Retinal pigment epithelial cell (primary cell): ENCODE data around the gene TBP.

ENCODE experiments used
- DNase-seq: peaks from one replicate; pipeline ENCODE4 v3.0.0-alpha.2; 2010; ENCODE audit warnings: low read depth
- H3K4me3 ChIP-seq: 2 replicates; pipeline ENCODE4 v1.5.1; 2011; ENCODE audit warnings: mild to moderate bottlenecking, low read length, control low read depth, moderate library complexity
- TF ChIP-seq, protein P1 (sequence below): conservative IDR thresholded peaks from 2 replicates; pipeline ENCODE4 v1.5.1; 2011; ENCODE audit warnings: low read depth, low read length, control low read depth, inconsistent platforms

TBP gene

GRCh38 chr6:170536671-170537070, 17.5 kb upstream of the TBP start:
- TF ChIP-seq, protein P1, sequence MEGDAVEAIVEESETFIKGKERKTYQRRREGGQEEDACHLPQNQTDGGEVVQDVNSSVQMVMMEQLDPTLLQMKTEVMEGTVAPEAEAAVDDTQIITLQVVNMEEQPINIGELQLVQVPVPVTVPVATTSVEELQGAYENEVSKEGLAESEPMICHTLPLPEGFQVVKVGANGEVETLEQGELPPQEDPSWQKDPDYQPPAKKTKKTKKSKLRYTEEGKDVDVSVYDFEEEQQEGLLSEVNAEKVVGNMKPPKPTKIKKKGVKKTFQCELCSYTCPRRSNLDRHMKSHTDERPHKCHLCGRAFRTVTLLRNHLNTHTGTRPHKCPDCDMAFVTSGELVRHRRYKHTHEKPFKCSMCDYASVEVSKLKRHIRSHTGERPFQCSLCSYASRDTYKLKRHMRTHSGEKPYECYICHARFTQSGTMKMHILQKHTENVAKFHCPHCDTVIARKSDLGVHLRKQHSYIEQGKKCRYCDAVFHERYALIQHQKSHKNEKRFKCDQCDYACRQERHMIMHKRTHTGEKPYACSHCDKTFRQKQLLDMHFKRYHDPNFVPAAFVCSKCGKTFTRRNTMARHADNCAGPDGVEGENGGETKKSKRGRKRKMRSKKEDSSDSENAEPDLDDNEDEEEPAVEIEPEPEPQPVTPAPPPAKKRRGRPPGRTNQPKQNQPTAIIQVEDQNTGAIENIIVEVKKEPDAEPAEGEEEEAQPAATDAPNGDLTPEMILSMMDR = no peak
- H3K4me3 ChIP-seq = no peak overlapping the region
- DNase-seq = no peak

GRCh38 chr6:170537329-170537728, 16.8 kb upstream of the TBP start:
- no peak for DNase-seq
- H3K4me3 ChIP-seq = no peak overlapping the region
- TF ChIP-seq, protein P1 = no peak

- no peak for DNase-seq
- H3K4me3 ChIP-seq = no peak overlapping the region
- TF ChIP-seq, protein P1 = no peak
Measured at GRCh38 chr6:170542031-170542719, 12.0 kb upstream of the TBP start.

DNA sequence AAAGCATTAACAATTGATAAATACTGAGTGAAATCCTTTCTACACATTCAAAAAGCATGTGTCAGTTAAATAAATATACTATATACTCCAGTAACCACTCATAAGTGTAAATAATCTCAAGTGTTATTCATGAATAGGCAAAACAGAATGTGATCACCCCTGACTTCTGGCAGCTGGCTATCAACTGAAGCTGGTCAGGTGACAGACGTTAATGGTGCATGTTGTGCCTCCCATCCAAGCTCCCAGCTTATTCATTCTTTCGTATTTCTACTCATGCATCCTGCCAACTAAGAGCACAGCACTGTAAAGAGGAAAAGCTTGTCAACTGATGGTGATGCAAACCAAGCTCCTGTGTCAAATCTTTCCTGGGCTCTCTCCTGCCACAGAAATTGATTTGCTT, 8.8 kb upstream of the TBP start:
- H3K4me3 ChIP-seq = no peak overlapping the region
- TF ChIP-seq, protein P1 = no peak
- no peak for DNase-seq

GRCh38 chr6:170552765-170553533, 1.2 kb upstream of the TBP start, which contains the start of gene PSMB1:
Gene PSMB1, minus strand, starts transcription at chr6:170553307. Its CDS starts 65 bp downstream, at chr6:170553242.
- peak within 1 kb of the TSS; percentile 84 for H3K4me3 ChIP-seq
- TF ChIP-seq, protein P1 = no peak
- peak; percentile 71 for DNase-seq

DNA sequence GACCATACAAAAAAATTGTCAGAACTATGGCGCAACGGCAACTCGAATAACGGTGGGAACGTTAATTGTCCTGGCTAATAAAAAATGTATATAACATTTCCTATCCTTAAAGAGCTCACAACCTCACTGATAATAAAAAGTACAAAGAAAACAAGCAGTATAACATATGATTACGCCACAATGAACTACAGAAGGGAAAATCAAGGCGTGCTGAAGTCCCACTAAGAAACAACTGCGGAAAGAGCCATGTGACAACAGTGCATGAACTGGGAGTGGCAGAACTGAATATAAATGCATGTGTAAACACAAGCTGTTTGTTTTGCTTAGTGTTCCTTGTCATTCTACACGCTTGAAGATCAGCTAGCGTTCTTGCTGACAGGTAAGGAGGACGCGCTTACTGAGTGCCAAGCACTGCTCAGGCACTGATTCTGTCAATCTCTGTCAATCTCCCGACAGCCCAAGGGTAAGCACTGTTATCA, 596 bp upstream of the TBP start:
- H3K4me3 ChIP-seq = peak overlapping the region; percentile 84
- TF ChIP-seq, protein P1 = no peak
- DNase-seq = no peak
